K562 (cell line): ENCODE data around the gene PGF. TPM values are rescaled to one million over a fixed set of nuclear protein-coding genes. Genes with fewer than 3 reads are reported as not detected.

Experiments
- ATAC-seq: fragments of 200-7000 bp; cut with Tn5 transposase; 3 replicates; pipeline ENCODE4 v1.9.1; 2020; ENCODE audit warnings: moderate library complexity
- BruUV-seq: library from RNA; stranded (reverse); fragments of 400-500 nt; replicated peaks from 2 replicates; lab custom pipeline; 2021; lab: Mats Ljungman, UMichigan
- CTCF ChIA-PET: fragments of 300-600 bp; formaldehyde crosslinking; extraction: SDS; loops from one replicate; lab custom pipeline; 2021; ENCODE audit warnings: low intra/inter-chr PET ratio; lab: Yijun Ruan, JAX
- POLR2A ChIA-PET: fragments of 300-600, 350-650 bp; sonication (Branson Sonifier 250); formaldehyde crosslinking; extraction: SDS; loops from one replicate; lab custom pipeline; 2021; ENCODE audit warnings: antibody characterized with exemption, inconsistent platforms; lab: Yijun Ruan, JAX
- DNase-seq, 4 experiments: peaks; one replicate each; pipeline versions ENCODE4 v3.0.0 to v3.0.0-alpha.2; 2011 to 2018; ENCODE audit warnings: low spot score in 3 of 4, mixed read lengths in 3 of 4; ENCODE audit errors: extremely low read depth in 1 of 4
- FAIRE-seq: peaks from 2 replicates; lab custom pipeline; 2011; peaks lifted over from hg19 to GRCh38; lab: Jason Lieb, UNC
- H2AFZ ChIP-seq: 2 replicates; pipeline ENCODE4 v1.6.0; 2011; ENCODE audit warnings: low read depth, low read length, control low read depth, inconsistent platforms
- H3K27ac ChIP-seq: fragments of 200-600 bp; 3 replicates; pipeline ENCODE4 v1.8.0; 2011; ENCODE audit warnings: low read depth, mild to moderate bottlenecking, control low read depth, inconsistent platforms, low read length, moderate library complexity, mixed read lengths; ENCODE audit errors: extremely low read depth
- H3K27me3 ChIP-seq, 2 experiments: fragments of 300-600 bp in 1 of 2; 2 replicates in 1 of 2; 3 replicates in 1 of 2; pipeline versions ENCODE4 v1.6.0 to v1.8.0; 2011; ENCODE audit warnings: inconsistent platforms in 2 of 2, low read length in 2 of 2, mild to moderate bottlenecking in 1 of 2, mixed read lengths in 1 of 2, moderate library complexity in 1 of 2; ENCODE audit not compliant: control insufficient read depth in 2 of 2, insufficient read depth in 2 of 2
- H3K36me3 ChIP-seq: fragments of 300-600 bp; 3 replicates; pipeline ENCODE4 v1.8.0; 2011; ENCODE audit warnings: mild to moderate bottlenecking, low read length, inconsistent platforms; ENCODE audit not compliant: control insufficient read depth, insufficient read depth
- H3K4me1 ChIP-seq, 2 experiments: fragments of 200-600 bp in 1 of 2; replicated peaks in 1 of 2; 2 replicates in 1 of 2; 3 replicates in 1 of 2; pipeline versions ENCODE4 v1.5.1 to v1.8.0; 2011; ENCODE audit warnings: inconsistent platforms in 2 of 2, low read length in 2 of 2, mild to moderate bottlenecking in 1 of 2, mixed read lengths in 1 of 2, moderate library complexity in 1 of 2; ENCODE audit not compliant: control insufficient read depth in 2 of 2, insufficient read depth in 2 of 2
- H3K4me2 ChIP-seq: 2 replicates; pipeline ENCODE4 v1.6.1; 2011; ENCODE audit warnings: low read length, control low read depth, inconsistent platforms, mixed read lengths; ENCODE audit not compliant: insufficient read depth
- H3K4me3 ChIP-seq: fragments of 200-600 bp; sonication (generic), shearing (Covaris generic); 2 replicates; pipeline ENCODE4 v1.5.1; 2016; ENCODE audit warnings: control low read depth, inconsistent platforms
- H3K79me2 ChIP-seq: fragments of 200-600 bp; 3 replicates; pipeline ENCODE4 v1.8.0; 2011; ENCODE audit warnings: low read length, inconsistent platforms; ENCODE audit not compliant: control insufficient read depth, insufficient read depth
- H3K9ac ChIP-seq, 2 experiments: 2 replicates each; pipeline versions ENCODE4 v1.6.0 to v1.6.1; 2011; ENCODE audit warnings: low read depth in 2 of 2, low read length in 2 of 2, control low read depth in 1 of 2, inconsistent platforms in 1 of 2, mild to moderate bottlenecking in 1 of 2, mixed read lengths in 1 of 2; ENCODE audit not compliant: insufficient read depth in 1 of 2
- H3K9me1 ChIP-seq: one replicate; pipeline ENCODE4 v1.6.0; 2011; ENCODE audit warnings: inconsistent platforms, mild to moderate bottlenecking, low read length, moderate library complexity; ENCODE audit not compliant: control insufficient read depth, insufficient read depth
- H3K9me3 ChIP-seq: replicated peaks from 2 replicates; pipeline ENCODE4 v1.5.1; 2011; ENCODE audit warnings: low read depth, low read length, inconsistent platforms; ENCODE audit not compliant: control insufficient read depth, insufficient read depth
- H4K20me1 ChIP-seq: replicated peaks from 2 replicates; pipeline ENCODE4 v1.6.1; 2011; ENCODE audit warnings: low read length, inconsistent platforms, mixed read lengths; ENCODE audit not compliant: control insufficient read depth, insufficient read depth
- HDGF ChIP-seq: fragments of 450-650 bp; IDR thresholded peaks from 2 replicates; pipeline ENCODE4 v1.6.1; 2016
- HNRNPL ChIP-seq: fragments of 200-400 bp; formaldehyde crosslinking; IDR thresholded peaks from 2 replicates; pipeline ENCODE4 v1.6.1; 2017; ENCODE audit warnings: low read depth, mild to moderate bottlenecking, low read length
- MAFK ChIP-seq: IDR thresholded peaks from 2 replicates; pipeline ENCODE4 v1.6.1; 2011; ENCODE audit warnings: low read length, improper control_type of control experiment
- MXI1 ChIP-seq: IDR thresholded peaks from 2 replicates; pipeline ENCODE4 v1.6.1; 2011; ENCODE audit warnings: low read depth, mild to moderate bottlenecking, improper control_type of control experiment, low read length
- STAG1 ChIP-seq: sonication (generic); formaldehyde crosslinking; IDR thresholded peaks from 2 replicates; pipeline ENCODE4 v1.5.0; 2020; ENCODE audit warnings: missing genetic modification reagents, borderline replicate concordance
- TRIM28 ChIP-seq: fragments of 450-650 bp; IDR thresholded peaks from 2 replicates; pipeline ENCODE4 v1.6.1; 2017
- WGBS: fragments of 100-300 bp; shearing (Covaris generic); methylation state at CpG from one replicate; pipeline ENCODE4 v1.1.6; 2016; ENCODE audit warnings: low coverage, mixed read lengths; ENCODE audit not compliant: insufficient coverage; ENCODE audit errors: missing lambda C conversion rate; 5-methylcytosine and 5-hydroxymethylcytosine counted together
- in situ Hi-C: fragments of 300-500 bp; cut with MboI; formaldehyde crosslinking; loops from 4 replicates; pipeline ENCODE4 v1.15.0; 2018; ENCODE audit warnings: inconsistent platforms, mixed read lengths
- intact Hi-C: fragments of 100-400 bp; cut with micrococcal nuclease; formaldehyde crosslinking; loops from 2 replicates; pipeline ENCODE4 v1.14.2; 2022
- polyA plus RNA-seq, 8 experiments: library from polyadenylated mRNA; depleted of rRNA in 4 of 8; stranded (reverse) in 5 of 8; unstranded in 3 of 8; fragments of >200 nt; fragmentation: Nextera tagmentation in 2 of 8; fragmentation: Illumina TruSeq in 1 of 8; extraction: Ambion mirVana in 2 of 8; extraction: Trizol in 1 of 8; gene quantifications; 2 replicates each; pipeline versions ENCODE4 v1.2.1 to v1.2.3, GENCODE V29; 2011 to 2014; ENCODE audit warnings: inconsistent platforms in 1 of 8, missing spikeins in 1 of 8
- total RNA-seq, 7 experiments: library from RNA; depleted of rRNA in 6 of 7; stranded (reverse); fragments of >200 nt in 6 of 7; fragmentation: Illumina TruSeq in 2 of 7; extraction: Trizol in 2 of 7; gene quantifications; 2 replicates each; pipeline versions ENCODE4 v1.2.1 to v1.2.3, GENCODE V29; 2011 to 2021; ENCODE audit warnings: low replicate concordance in 1 of 7

The PGF gene
- total and polyA plus RNA-seq, 9 of the 15 experiments (the other 6 are each of a cell fraction or from before 2014, with no cell fraction given): 0.04 to 0.44 (median 0.18) TPM

DNA sequence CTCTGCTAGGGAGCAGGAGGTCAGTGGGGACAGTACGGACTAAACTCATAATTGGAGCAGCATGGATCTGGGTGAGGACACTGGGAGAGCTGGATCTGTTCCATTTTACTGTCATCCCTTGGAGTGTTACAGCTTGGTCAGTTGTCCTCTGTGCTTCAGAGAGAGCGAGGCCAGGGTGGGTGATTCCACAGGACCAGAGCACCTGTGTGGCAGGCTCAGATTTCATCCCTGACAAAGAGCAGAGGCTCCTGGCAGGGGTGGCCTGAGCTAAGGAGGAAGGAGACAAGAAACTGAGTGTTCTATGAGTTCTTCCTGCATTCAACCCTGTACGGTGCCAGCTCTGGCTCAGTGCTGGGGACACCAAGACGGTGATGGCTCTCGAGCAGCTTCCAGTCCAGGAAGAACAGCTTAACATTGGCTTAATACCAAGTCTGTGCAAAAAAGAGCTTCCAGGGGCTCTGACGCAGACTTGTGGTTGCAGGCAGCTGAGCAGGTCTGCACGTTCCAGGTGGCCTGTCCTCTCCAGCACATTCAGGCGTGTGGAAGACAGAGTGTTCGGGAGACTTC, 8.4 kb upstream of the PGF start (continued):
- TF ChIP-seq HNRNPL (no peak), MXI1 (no peak)

- peaks cover 8 to 9% of the 10 kb centered on the region in 2 experiments; a peak in 3 of 5 replicates for H3K4me1 ChIP-seq
- no peaks in the 10 kb centered on the region for H3K36me3 ChIP-seq
- 35% methylated on average over 7 of the region's 12 CpGs for WGBS
- no peak overlapping the region for H3K4me2 ChIP-seq
- TF ChIP-seq STAG1 (CRISPR knock-in tag) (no peak), HDGF (no peak), TRIM28 (no peak), MAFK (no peak)
- no peak for ATAC-seq
- in situ Hi-C loops: no loop called here
- BruUV-seq: no TSS peak
- H3K27me3 ChIP-seq: no peaks in the 10 kb centered on the region
- peak overlapping the region in 1 of 2 experiments; percentile 45; a peak in 2 of 4 replicates for H3K9ac ChIP-seq
- no peak overlapping the region for H2AFZ ChIP-seq
- ChIA-PET POLR2A (interaction anchor here (0.6 to 2.6 kb wide), 3 partner anchors 8 to 133 kb away, joined by 3 to 8 read pairs (median 5); partner anchors contain the start of gene PGF), CTCF (no interaction called here)
- no peaks in the 10 kb centered on the region for H3K79me2 ChIP-seq
- no peaks in the 10 kb centered on the region for H3K9me1 ChIP-seq
- DNase-seq: no peak
- FAIRE-seq: no peak
- intact Hi-C loops: no loop called here
- no peak overlapping the region for H3K27ac ChIP-seq
- H3K4me3 ChIP-seq: no peak overlapping the region
- H4K20me1 ChIP-seq: no peaks in the 10 kb centered on the region
- no peaks in the 10 kb centered on the region for H3K9me3 ChIP-seq
These were observed 7.8 kb upstream of the PGF start for GRCh38 chr14:74963178-74963704.
